AG04449 (cell line): ENCODE results near the gene RBP3.

Experiments
- CTCF ChIA-PET: fragments of 350-600 bp; formaldehyde crosslinking; extraction: SDS; loops from one replicate; lab custom pipeline; 2021; ENCODE audit warnings: antibody characterized with exemption; lab: Yijun Ruan, JAX
- POLR2A ChIA-PET: fragments of 400-600, 350-600 bp; formaldehyde crosslinking; extraction: SDS; loops from one replicate; lab custom pipeline; 2020; ENCODE audit warnings: antibody characterized with exemption, inconsistent platforms; lab: Yijun Ruan, JAX
- DNase-seq: peaks from one replicate; pipeline ENCODE4 v3.0.0-alpha.2; 2010; ENCODE audit warnings: low read depth, low spot score
- H3K4me3 ChIP-seq: 2 replicates; pipeline ENCODE4 v1.5.1; 2011; ENCODE audit warnings: low read depth, mild to moderate bottlenecking, control low read depth, low read length
- CTCF ChIP-seq: IDR thresholded peaks from one replicate; pipeline ENCODE4 v1.5.1; 2011; ENCODE audit warnings: mild to moderate bottlenecking, moderate library complexity, low read length, control low read depth, inconsistent platforms; ENCODE audit not compliant: insufficient read depth; ENCODE audit errors: missing control alignments

Gene RBP3

GRCh38 chr10:47348138-47348651 lies at the start of gene RBP3:
Gene RBP3, plus strand, starts transcription at chr10:47348363. Its CDS starts 122 bp downstream, at chr10:47348485.
- CTCF ChIA-PET = interaction anchor here (0.9 to 3.5 kb wide), 5 partner anchors 9 to 36 kb away, joined by 3 to 12 read pairs (median 7); no protein-coding TSS in a partner anchor
- no peak for DNase-seq
- TF ChIP-seq CTCF = no peak
- H3K4me3 ChIP-seq = no peak within 1 kb of the TSS
- POLR2A ChIA-PET = no interaction called here

GRCh38 chr10:47298715-47299114 lies 49.4 kb upstream of the RBP3 start:
- ChIA-PET CTCF (interaction anchor here (0.9 to 2.1 kb wide), 3 partner anchors 14 to 274 kb away, joined by 3 to 6 read pairs (median 4); no protein-coding TSS in a partner anchor), POLR2A (no interaction called here)
- TF ChIP-seq CTCF = no peak
- DNase-seq = no peak
- no peak overlapping the region for H3K4me3 ChIP-seq

- ChIA-PET POLR2A (no interaction called here), CTCF (interaction anchor here (0.9 to 2.1 kb wide), 3 partner anchors 252 to 275 kb away, joined by 4 to 6 read pairs (median 5); no protein-coding TSS in a partner anchor)
- no peak for DNase-seq
- no peak within 1 kb of the TSS for H3K4me3 ChIP-seq
- no peak for TF ChIP-seq CTCF
Observed at GRCh38 chr10:47299611-47300428, 48.3 kb upstream of the RBP3 start, which contains the start of gene GDF10. Gene GDF10, plus strand, starts transcription at chr10:47300197. Its CDS starts 455 bp downstream, at chr10:47300652.

GRCh38 chr10:47300429-47300931 lies 47.7 kb upstream of the RBP3 start:
- ChIA-PET CTCF (interaction anchor here (0.9 to 3.6 kb wide), 3 partner anchors 252 to 275 kb away, joined by 4 to 18 read pairs (median 6); no protein-coding TSS in a partner anchor), POLR2A (no interaction called here)
- TF ChIP-seq CTCF = no peak
- H3K4me3 ChIP-seq = no peak overlapping the region
- DNase-seq = no peak

GRCh38 chr10:47301833-47302232 lies 46.3 kb upstream of the RBP3 start:
- CTCF ChIA-PET = interaction anchor here (3.1 to 3.6 kb wide), 2 partner anchors 11 to 254 kb away, joined by 18 to 19 read pairs; no protein-coding TSS in a partner anchor
- no peak overlapping the region for H3K4me3 ChIP-seq
- POLR2A ChIA-PET = no interaction called here
- TF ChIP-seq CTCF = no peak
- no peak for DNase-seq

GRCh38 chr10:47303105-47303504 lies 45.1 kb upstream of the RBP3 start:
- no peak for TF ChIP-seq CTCF
- ChIA-PET POLR2A (no interaction called here), CTCF (interaction anchor here (3.1 to 3.6 kb wide), 2 partner anchors 9 to 255 kb away, joined by 18 to 19 read pairs; no protein-coding TSS in a partner anchor)
- no peak overlapping the region for H3K4me3 ChIP-seq
- DNase-seq = no peak
